ENCODE results near the gene GABRG3. TPM values are rescaled to one million over a fixed set of nuclear protein-coding genes. Genes with fewer than 3 reads are reported as not detected.

GABRG3 gene
- total and polyA plus RNA-seq, 2 donors (not counting 3 experiments of a cell fraction or from before 2014, with no cell fraction given) = not detected

- Histone ChIP-seq H3K4me2 (ENCODE audit: insufficient read depth, low read length) (no peak overlapping the region), H3K27me3 (ENCODE audit: control insufficient read depth in 2 of 2, insufficient read depth in 2 of 2, low read length in 2 of 2) (no peaks in the 10 kb centered on the region), H3K9me1 (replicated peaks; ENCODE audit: control insufficient read depth, extremely low read depth, insufficient read depth, low read length) (no peaks in the 10 kb centered on the region), H4K20me1 (replicated peaks; ENCODE audit: control insufficient read depth, extremely low read depth, insufficient read depth, low read length) (no peaks in the 10 kb centered on the region), H3K27ac (ENCODE audit: insufficient read depth, low read depth, low read length) (no peak overlapping the region), H3K9me3 (replicated peaks; ENCODE audit: control insufficient read depth, insufficient read depth, low read length) (peaks cover 9% of the 10 kb centered on the region), H3K36me3 (ENCODE audit: control insufficient read depth in 2 of 2, extremely low read depth in 1 of 2, insufficient read depth in 2 of 2, low read length in 2 of 2) (no peaks in the 10 kb centered on the region), H3K9ac (replicated peaks; ENCODE audit: extremely low read depth, insufficient read depth, low read length) (no peak overlapping the region), H3K4me1 (ENCODE audit: control insufficient read depth, extremely low read depth, insufficient read depth, low read length) (no peaks in the 10 kb centered on the region), H2AFZ (ENCODE audit: low read depth, low read length) (no peak overlapping the region), H3K79me2 (ENCODE audit: control insufficient read depth, insufficient read depth, low read length) (no peaks in the 10 kb centered on the region), H3K4me3 (replicated peaks in 1 of 3; ENCODE audit: insufficient read depth in 1 of 3, low read depth in 1 of 3, low read length in 3 of 3) (no peak overlapping the region)
- ChIA-PET POLR2A (no interaction called here), CTCF (no interaction called here)
- FAIRE-seq = no peak
- no TSS peak for BruUV-seq (replicated peaks)
- intact Hi-C loops (cut with micrococcal nuclease) (no loop called here), dilution Hi-C loops (cut with MboI; ENCODE audit: extremely low pct_ligation_motif_present, low sequenced_read_pairs) (no loop called here)
- TF ChIP-seq JUN (IDR thresholded peaks at IDR 0.05; ENCODE audit: borderline replicate concordance, insufficient read depth, insufficient read length, low read depth) = no peak
- DNase-seq (ENCODE audit: low read depth, low spot score) = no peak
Measured at GRCh38 chr15:27480141-27480530, 509.2 kb downstream of the GABRG3 start.

DNA sequence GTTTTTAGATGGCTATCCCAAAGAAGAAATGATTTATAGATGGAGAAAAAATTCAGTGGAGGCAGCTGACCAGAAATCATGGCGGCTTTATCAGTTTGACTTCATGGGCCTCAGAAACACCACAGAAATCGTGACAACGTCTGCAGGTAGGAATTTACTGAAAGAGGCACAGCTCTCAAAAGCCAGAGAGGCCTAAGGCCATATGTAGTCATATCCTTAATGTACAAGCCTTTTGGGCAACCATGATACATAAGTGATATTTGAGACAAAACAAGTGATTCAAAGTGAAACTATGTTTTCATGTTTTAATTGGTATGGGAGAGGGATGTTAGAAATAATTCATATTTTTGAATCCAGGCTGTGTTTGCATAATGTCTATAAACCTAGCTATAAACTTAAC, 509.7 kb downstream of the GABRG3 start:
- H3K4me2 ChIP-seq (ENCODE audit: insufficient read depth, low read length) = no peak overlapping the region
- no peak overlapping the region for H3K4me3 ChIP-seq (replicated peaks in 1 of 3; ENCODE audit: insufficient read depth in 1 of 3, low read depth in 1 of 3, low read length in 3 of 3)
- TF ChIP-seq POLR2AphosphoS5 (IDR thresholded peaks at IDR 0.05; ENCODE audit: insufficient read depth, low read depth, low read length) (no peak), GATA2 (IDR thresholded peaks at IDR 0.05; ENCODE audit: insufficient read depth, insufficient read length, low read depth, low read length) (no peak), FOS (IDR thresholded peaks at IDR 0.05; ENCODE audit: borderline replicate concordance, insufficient read depth, low read length) (no peak)
- H3K9me1 ChIP-seq (replicated peaks; ENCODE audit: control insufficient read depth, extremely low read depth, insufficient read depth, low read length) = no peaks in the 10 kb centered on the region
- no peaks in the 10 kb centered on the region for H4K20me1 ChIP-seq (replicated peaks; ENCODE audit: control insufficient read depth, extremely low read depth, insufficient read depth, low read length)
- FAIRE-seq = no peak
- H3K36me3 ChIP-seq (ENCODE audit: control insufficient read depth in 2 of 2, extremely low read depth in 1 of 2, insufficient read depth in 2 of 2, low read length in 2 of 2) = no peaks in the 10 kb centered on the region
- no peaks in the 10 kb centered on the region for H3K79me2 ChIP-seq (ENCODE audit: control insufficient read depth, insufficient read depth, low read length)
- CTCF ChIA-PET = no interaction called here
- H3K4me1 ChIP-seq (ENCODE audit: control insufficient read depth, extremely low read depth, insufficient read depth, low read length) = no peaks in the 10 kb centered on the region
- no peak overlapping the region for H3K9ac ChIP-seq (replicated peaks; ENCODE audit: extremely low read depth, insufficient read depth, low read length)
- POLR2A ChIA-PET = no interaction called here
- BruUV-seq (replicated peaks) = no TSS peak
- H3K27me3 ChIP-seq (ENCODE audit: control insufficient read depth in 2 of 2, insufficient read depth in 2 of 2, low read length in 2 of 2) = no peaks in the 10 kb centered on the region
- dilution Hi-C loops (cut with MboI; ENCODE audit: extremely low pct_ligation_motif_present, low sequenced_read_pairs) = no loop called here
- no peak overlapping the region for H3K27ac ChIP-seq (ENCODE audit: insufficient read depth, low read depth, low read length)
- H3K9me3 ChIP-seq (replicated peaks; ENCODE audit: control insufficient read depth, insufficient read depth, low read length) = peaks cover 6% of the 10 kb centered on the region
- DNase-seq (ENCODE audit: low read depth, low spot score) = no peak
- H2AFZ ChIP-seq (ENCODE audit: low read depth, low read length) = no peak overlapping the region
- intact Hi-C loops (cut with micrococcal nuclease) = no loop called here

Data from endothelial cell of umbilical vein (primary cell).